WERI-Rb-1 (cell line): ENCODE data around the gene GFOD2.

Experiments used
- DNase-seq: peaks from one replicate; pipeline ENCODE4 v3.0.0-alpha.2; 2020
- H3K27ac ChIP-seq: fragments of 250-450 bp; sonication (Bioruptor Pico); 2 replicates; pipeline ENCODE4 v1.5.1; 2020; ENCODE audit warnings: mild to moderate bottlenecking, moderate library complexity
- H3K27me3 ChIP-seq: fragments of 250-450 bp; sonication (Bioruptor Pico); 2 replicates; pipeline ENCODE4 v1.5.1; 2021; ENCODE audit warnings: mild to moderate bottlenecking, low read depth, moderate library complexity; ENCODE audit not compliant: insufficient read depth, severe bottlenecking
- H3K36me3 ChIP-seq: fragments of 250-450 bp; sonication (Bioruptor Pico); 2 replicates; pipeline ENCODE4 v1.5.1; 2020; ENCODE audit warnings: mild to moderate bottlenecking, moderate library complexity
- H3K4me3 ChIP-seq: 2 replicates; pipeline ENCODE4 v1.5.1; 2011; ENCODE audit warnings: low read depth, mild to moderate bottlenecking, control low read depth, low read length
- H3K9me3 ChIP-seq: fragments of 250-450 bp; sonication (Bioruptor Pico); 2 replicates; pipeline ENCODE4 v1.5.1; 2021; ENCODE audit warnings: mild to moderate bottlenecking, moderate library complexity; ENCODE audit not compliant: severe bottlenecking
- CTCF ChIP-seq: IDR thresholded peaks from 2 replicates; pipeline ENCODE4 v1.5.1; 2011; ENCODE audit warnings: low read depth, mild to moderate bottlenecking, control low read depth, inconsistent platforms, low read length

Gene GFOD2

DNA sequence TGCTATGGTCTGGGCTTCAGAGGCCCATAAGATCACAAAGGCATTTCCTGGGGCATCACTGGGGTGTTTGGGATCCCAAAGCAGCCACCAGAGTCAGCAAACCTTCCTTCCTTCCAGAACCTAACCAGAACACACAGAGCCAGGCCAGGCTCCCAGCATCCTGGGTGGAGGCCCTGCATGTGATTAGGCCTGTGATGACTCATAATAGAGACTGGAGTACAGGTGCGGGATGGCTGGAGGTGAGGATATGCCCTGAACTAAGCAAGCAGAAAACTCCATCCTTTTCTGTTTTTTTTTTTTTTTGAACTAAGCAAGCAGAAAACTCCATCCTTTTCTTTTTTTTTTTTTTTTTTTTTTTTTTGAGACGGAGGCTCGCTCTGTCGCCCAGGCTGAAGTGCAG, 17.7 kb upstream of the GFOD2 start:
- Histone ChIP-seq H3K27me3 (no peaks in the 10 kb centered on the region), H3K4me3 (no peak overlapping the region), H3K9me3 (no peaks in the 10 kb centered on the region), H3K36me3 (peaks cover 35% of the 10 kb centered on the region), H3K27ac (no peak overlapping the region)
- no peak for DNase-seq
- no peak for TF ChIP-seq CTCF

DNA sequence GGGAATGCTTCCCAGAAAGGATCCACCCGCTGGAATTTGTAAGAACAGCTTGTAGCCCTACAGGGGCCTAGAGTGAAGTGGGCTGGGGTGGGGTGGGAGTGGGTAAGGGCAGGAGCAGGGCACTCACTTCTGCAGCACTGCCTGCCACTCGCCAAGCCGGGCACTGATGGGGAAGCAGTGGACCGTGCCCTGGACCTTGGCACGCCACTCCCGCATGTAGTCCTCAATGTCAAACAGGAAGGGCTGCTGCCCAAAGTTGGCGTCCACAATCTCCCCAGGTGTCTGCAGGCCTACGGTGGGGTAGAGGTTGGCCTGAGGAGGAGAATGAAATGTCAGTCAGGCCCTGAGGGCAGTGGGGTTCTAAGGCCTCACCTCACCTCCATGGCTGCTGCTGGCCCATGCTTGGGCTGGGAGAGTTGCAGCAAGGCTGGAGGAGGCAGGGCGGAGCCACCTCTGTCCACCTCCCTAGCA, 15.7 kb upstream of the GFOD2 start:
- TF ChIP-seq CTCF, result no peak
- Histone ChIP-seq H3K4me3 (no peak overlapping the region), H3K27ac (no peak overlapping the region), H3K27me3 (no peaks in the 10 kb centered on the region), H3K9me3 (no peaks in the 10 kb centered on the region), H3K36me3 (peaks cover 41% of the 10 kb centered on the region)
- DNase-seq, result no peak

GRCh38 chr16:67733734-67734470, 14.8 kb upstream of the GFOD2 start:
- no peaks in the 10 kb centered on the region for H3K27me3 ChIP-seq
- DNase-seq, result no peak
- H3K36me3 ChIP-seq, result peaks cover 39% of the 10 kb centered on the region
- H3K9me3 ChIP-seq, result no peaks in the 10 kb centered on the region
- no peak overlapping the region for H3K27ac ChIP-seq
- no peak overlapping the region for H3K4me3 ChIP-seq
- TF ChIP-seq CTCF, result no peak

GRCh38 chr16:67731753-67732095, 12.6 kb upstream of the GFOD2 start:
- no peak for DNase-seq
- H3K4me3 ChIP-seq, result no peak overlapping the region
- TF ChIP-seq CTCF, result no peak
- H3K27ac ChIP-seq, result no peak overlapping the region
- H3K36me3 ChIP-seq, result peaks cover 49% of the 10 kb centered on the region
- no peaks in the 10 kb centered on the region for H3K9me3 ChIP-seq
- no peaks in the 10 kb centered on the region for H3K27me3 ChIP-seq

GRCh38 chr16:67731071-67731752, 12.1 kb upstream of the GFOD2 start:
- Histone ChIP-seq H3K9me3 (no peaks in the 10 kb centered on the region), H3K4me3 (no peak overlapping the region), H3K27me3 (no peaks in the 10 kb centered on the region), H3K36me3 (peaks cover 50% of the 10 kb centered on the region), H3K27ac (no peak overlapping the region)
- TF ChIP-seq CTCF, result no peak
- no peak for DNase-seq
